ENCODE data around the gene VSTM2B. TPM values are rescaled to one million over a fixed set of nuclear protein-coding genes. Genes with fewer than 3 reads are reported as not detected.

The VSTM2B gene
- total RNA-seq, 1 experiment from 2014 or later, result not detected

DNA sequence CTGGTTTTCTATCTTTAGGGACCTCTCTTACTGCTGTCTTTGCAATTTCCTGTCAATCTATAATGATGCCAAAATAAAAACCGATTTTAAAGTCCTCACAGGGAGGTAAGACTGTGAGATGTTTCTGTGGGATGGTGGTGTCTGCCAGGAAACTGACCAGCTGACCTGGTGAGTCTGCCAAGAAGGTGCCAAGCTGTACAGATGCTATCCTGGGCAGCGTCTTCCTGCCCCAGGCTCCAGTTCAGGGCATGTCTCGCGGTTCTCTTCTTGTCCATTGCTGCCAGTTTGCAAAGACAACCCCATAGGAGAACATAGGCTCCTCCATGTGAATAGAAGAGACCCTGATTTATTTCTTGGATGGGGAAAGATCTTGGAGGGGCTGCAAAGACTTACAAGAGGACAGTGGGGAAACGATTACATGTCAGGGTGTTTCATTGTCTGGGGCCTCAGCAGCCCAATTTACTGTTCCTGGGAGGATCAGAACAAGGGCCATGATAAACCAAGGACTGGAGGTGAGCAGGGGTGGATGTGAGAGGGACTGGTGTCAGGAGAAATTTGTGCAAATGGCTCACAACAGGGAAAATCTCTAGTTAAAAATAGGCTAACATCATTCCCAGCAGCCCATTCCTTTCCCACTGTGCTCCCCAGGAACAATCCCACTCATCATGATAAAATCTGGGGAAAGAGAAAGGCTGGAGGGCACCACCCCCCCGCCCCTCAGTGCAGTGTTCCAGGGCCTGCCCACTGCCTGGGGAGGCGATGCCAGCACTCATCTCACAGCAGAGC lies 42.7 kb upstream of the VSTM2B start:
- H3K9me3 ChIP-seq (ENCODE audit: insufficient read depth, low read depth), result no peaks in the 10 kb centered on the region
- peaks cover 92% of the 10 kb centered on the region for H3K27me3 ChIP-seq (ENCODE audit: insufficient read depth, low read depth)
- no peaks in the 10 kb centered on the region for H3K4me1 ChIP-seq (replicated peaks; ENCODE audit: insufficient read depth)
- no peak for TF ChIP-seq EZH2 (IDR thresholded peaks at IDR 0.05; ENCODE audit: low read depth)
- DNase-seq, result no peak
- BruUV-seq (replicated peaks), result no TSS peak
- H3K36me3 ChIP-seq (ENCODE audit: low read depth), result no peaks in the 10 kb centered on the region
- H4K20me1 ChIP-seq (ENCODE audit: insufficient read depth), result no peaks in the 10 kb centered on the region
- H2AFZ ChIP-seq, result no peak overlapping the region
- H3K4me2 ChIP-seq, result no peak overlapping the region
- no peaks in the 10 kb centered on the region for H3F3A ChIP-seq (ENCODE audit: insufficient read depth, low read depth)
- POLR2A ChIA-PET (ENCODE audit: unreplicated experiment), result no interaction called here
- H3K79me2 ChIP-seq (ENCODE audit: low read depth), result no peaks in the 10 kb centered on the region
- H3K4me3 ChIP-seq, result no peak overlapping the region
- no peaks in the 10 kb centered on the region for H3K9me2 ChIP-seq (ENCODE audit: insufficient read depth)
- intact Hi-C loops (cut with micrococcal nuclease; ENCODE audit: unreplicated experiment), result no loop called here
- CTCF ChIA-PET, result no interaction called here
- H3K27ac ChIP-seq, result no peak overlapping the region

DNA sequence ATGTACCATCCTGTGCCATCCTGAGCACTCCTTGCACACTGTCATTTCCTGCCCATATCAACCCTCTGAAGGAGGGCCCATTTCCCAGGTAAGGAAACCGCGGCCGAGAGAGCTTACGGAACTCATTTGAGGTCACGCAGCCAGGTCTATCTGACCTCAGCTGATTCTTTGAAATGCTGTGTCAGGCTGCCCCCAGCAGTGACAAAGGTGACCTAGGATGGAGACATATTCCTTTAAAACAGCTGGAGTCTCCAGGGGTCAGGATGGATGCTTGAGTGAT lies 42.2 kb upstream of the VSTM2B start:
- POLR2A ChIA-PET (ENCODE audit: unreplicated experiment), result no interaction called here
- Histone ChIP-seq H3F3A (ENCODE audit: insufficient read depth, low read depth) (no peaks in the 10 kb centered on the region), H3K27ac (no peak overlapping the region), H3K36me3 (ENCODE audit: low read depth) (no peaks in the 10 kb centered on the region), H3K4me2 (no peak overlapping the region), H3K9me2 (ENCODE audit: insufficient read depth) (no peaks in the 10 kb centered on the region), H3K4me1 (replicated peaks; ENCODE audit: insufficient read depth) (no peaks in the 10 kb centered on the region), H3K4me3 (no peak overlapping the region), H4K20me1 (ENCODE audit: insufficient read depth) (no peaks in the 10 kb centered on the region), H3K9me3 (ENCODE audit: insufficient read depth, low read depth) (no peaks in the 10 kb centered on the region), H2AFZ (no peak overlapping the region), H3K27me3 (ENCODE audit: insufficient read depth, low read depth) (peaks cover 92% of the 10 kb centered on the region), H3K79me2 (ENCODE audit: low read depth) (no peaks in the 10 kb centered on the region)
- no peak for TF ChIP-seq EZH2 (IDR thresholded peaks at IDR 0.05; ENCODE audit: low read depth)
- TF ChIP-seq, protein P1, sequence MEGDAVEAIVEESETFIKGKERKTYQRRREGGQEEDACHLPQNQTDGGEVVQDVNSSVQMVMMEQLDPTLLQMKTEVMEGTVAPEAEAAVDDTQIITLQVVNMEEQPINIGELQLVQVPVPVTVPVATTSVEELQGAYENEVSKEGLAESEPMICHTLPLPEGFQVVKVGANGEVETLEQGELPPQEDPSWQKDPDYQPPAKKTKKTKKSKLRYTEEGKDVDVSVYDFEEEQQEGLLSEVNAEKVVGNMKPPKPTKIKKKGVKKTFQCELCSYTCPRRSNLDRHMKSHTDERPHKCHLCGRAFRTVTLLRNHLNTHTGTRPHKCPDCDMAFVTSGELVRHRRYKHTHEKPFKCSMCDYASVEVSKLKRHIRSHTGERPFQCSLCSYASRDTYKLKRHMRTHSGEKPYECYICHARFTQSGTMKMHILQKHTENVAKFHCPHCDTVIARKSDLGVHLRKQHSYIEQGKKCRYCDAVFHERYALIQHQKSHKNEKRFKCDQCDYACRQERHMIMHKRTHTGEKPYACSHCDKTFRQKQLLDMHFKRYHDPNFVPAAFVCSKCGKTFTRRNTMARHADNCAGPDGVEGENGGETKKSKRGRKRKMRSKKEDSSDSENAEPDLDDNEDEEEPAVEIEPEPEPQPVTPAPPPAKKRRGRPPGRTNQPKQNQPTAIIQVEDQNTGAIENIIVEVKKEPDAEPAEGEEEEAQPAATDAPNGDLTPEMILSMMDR (conservative IDR thresholded peaks at IDR 0.05), result no peak
- no TSS peak for BruUV-seq (replicated peaks)
- CTCF ChIA-PET, result no interaction called here
- intact Hi-C loops (cut with micrococcal nuclease; ENCODE audit: unreplicated experiment), result no loop called here
- DNase-seq, result no peak

DNA sequence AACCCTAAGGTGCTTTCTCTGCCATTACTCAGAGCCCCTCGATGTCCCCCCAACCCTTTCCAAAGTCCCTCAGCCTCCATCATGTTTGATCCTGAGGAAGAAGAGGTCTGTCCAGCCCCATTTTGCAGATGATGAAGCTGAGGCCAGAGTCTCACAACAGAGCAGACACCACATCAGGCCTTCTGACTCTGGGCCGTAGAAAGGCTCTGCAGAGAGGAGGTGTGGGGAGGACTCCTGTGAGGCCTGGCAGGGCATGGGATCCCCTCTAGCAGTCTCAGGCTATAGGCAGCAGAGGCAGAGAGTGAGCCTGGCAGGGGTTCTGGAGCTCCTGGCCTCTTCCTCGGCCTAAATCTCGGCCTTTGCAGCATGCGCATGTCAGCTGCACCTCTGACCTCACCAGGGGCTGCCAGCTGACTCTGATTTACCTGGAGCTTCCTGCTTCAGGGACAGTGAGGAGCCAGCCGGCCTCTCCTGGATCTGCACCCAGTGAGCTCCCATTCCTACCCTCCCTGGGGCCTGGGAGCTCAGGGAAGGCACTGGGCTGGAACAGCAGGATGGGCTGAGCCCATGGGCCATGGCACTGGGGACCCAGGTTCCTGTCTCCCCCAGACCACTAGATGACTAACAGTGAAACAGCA lies 41.7 kb upstream of the VSTM2B start:
- Histone ChIP-seq H3K4me1 (replicated peaks; ENCODE audit: insufficient read depth) (no peaks in the 10 kb centered on the region), H4K20me1 (ENCODE audit: insufficient read depth) (no peaks in the 10 kb centered on the region), H3K4me2 (no peak overlapping the region), H3K79me2 (ENCODE audit: low read depth) (no peaks in the 10 kb centered on the region), H3F3A (ENCODE audit: insufficient read depth, low read depth) (no peaks in the 10 kb centered on the region), H3K27me3 (ENCODE audit: insufficient read depth, low read depth) (peaks cover 92% of the 10 kb centered on the region), H2AFZ (no peak overlapping the region), H3K4me3 (no peak overlapping the region), H3K36me3 (ENCODE audit: low read depth) (no peaks in the 10 kb centered on the region), H3K9me3 (ENCODE audit: insufficient read depth, low read depth) (no peaks in the 10 kb centered on the region), H3K27ac (no peak overlapping the region), H3K9me2 (ENCODE audit: insufficient read depth) (no peaks in the 10 kb centered on the region)
- CTCF ChIA-PET, result no interaction called here
- POLR2A ChIA-PET (ENCODE audit: unreplicated experiment), result no interaction called here
- intact Hi-C loops (cut with micrococcal nuclease; ENCODE audit: unreplicated experiment), result no loop called here
- no TSS peak for BruUV-seq (replicated peaks)
- no peak for DNase-seq
- TF ChIP-seq, protein P1 (conservative IDR thresholded peaks at IDR 0.05), result no peak
- no peak for TF ChIP-seq EZH2 (IDR thresholded peaks at IDR 0.05; ENCODE audit: low read depth)
